GM12892 (cell line): Measurements from ENCODE around the gene RRBP1.

Experiments used
- POLR2A ChIP-seq: IDR thresholded peaks from 2 replicates; pipeline ENCODE4 v1.6.1; 2011; ENCODE audit warnings: low read depth, low read length, control low read depth
- POLR2AphosphoS5 ChIP-seq: IDR thresholded peaks from 2 replicates; pipeline ENCODE4 v1.6.1; 2011; ENCODE audit warnings: low read depth, low read length, control low read depth
- TAF1 ChIP-seq: IDR thresholded peaks from 2 replicates; pipeline ENCODE4 v1.6.1; 2011; ENCODE audit warnings: low read depth, mild to moderate bottlenecking, control low read depth, low read length, borderline replicate concordance

GRCh38 chr20:17637985-17638640, 43.9 kb downstream of the RRBP1 start:
- TF ChIP-seq POLR2AphosphoS5 (no peak), TAF1 (no peak), POLR2A (no peak)
